ENCODE data around the gene TTN. TPM values are rescaled to one million over a fixed set of nuclear protein-coding genes. Genes with fewer than 3 reads are reported as not detected.

Gene TTN
- total and polyA plus RNA-seq, 10 of the 15 experiments (the other 5 are each of a cell fraction or from before 2014, with no cell fraction given): 0.15 to 9.0 (median 1.8) TPM

GRCh38 chr2:178522950-178523595, 284.1 kb downstream of the TTN start (continued):
- TF ChIP-seq RAD21 (IDR thresholded peaks at IDR 0.05; ENCODE audit: insufficient read depth, low read depth, low read length) (peak; percentile 43), POLR2AphosphoS2 (IDR thresholded peaks at IDR 0.05; ENCODE audit: low read depth, low read length) (peak; percentile 81), MEF2A (IDR thresholded peaks at IDR 0.05; ENCODE audit: insufficient read depth, low read depth, low read length) (no peak), CEBPZ (IDR thresholded peaks at IDR 0.05; ENCODE audit: low read depth, low read length) (no peak), FOXK2 (IDR thresholded peaks at IDR 0.05) (no peak), BRCA1 (IDR thresholded peaks at IDR 0.05; ENCODE audit: low read depth, low read length) (no peak), EZH2 (IDR thresholded peaks at IDR 0.05; ENCODE audit: borderline replicate concordance, control insufficient read depth, low read depth, low read length) (no peak), HDAC2 (IDR thresholded peaks at IDR 0.05) (no peak), SP1 (IDR thresholded peaks at IDR 0.05; ENCODE audit: low read depth, low read length) (peak; percentile 46), HCFC1 (IDR thresholded peaks at IDR 0.05; ENCODE audit: low read length) (peak; percentile 55), PBX3 (IDR thresholded peaks at IDR 0.05; ENCODE audit: insufficient replicate concordance, low read depth, low read length) (no peak), E2F4 (IDR thresholded peaks at IDR 0.05; ENCODE audit: low read depth, low read length) (no peak), CREB1 (IDR thresholded peaks at IDR 0.05; ENCODE audit: low read depth) (peak; percentile 97), ZNF24 (IDR thresholded peaks at IDR 0.05) (no peak), SMARCA5 (IDR thresholded peaks at IDR 0.05) (peak; percentile 72; the same call in 1 of the 2 replicates), MTA2 (IDR thresholded peaks at IDR 0.05; ENCODE audit: low read depth) (peak; percentile 45; the same call in 1 of the 2 replicates), CREM (IDR thresholded peaks at IDR 0.05; ENCODE audit: low read depth) (peak; percentile 97), TAF1 (IDR thresholded peaks at IDR 0.05; ENCODE audit: borderline replicate concordance, low read depth, low read length) (peak; percentile 82), ZNF687 (IDR thresholded peaks at IDR 0.05) (no peak; the same call in 1 of the 2 replicates), YY1 (IDR thresholded peaks at IDR 0.05; ENCODE audit: low read depth, low read length) (peak; percentile 79), RAD51 (IDR thresholded peaks at IDR 0.05) (no peak)

Measured in GM12878 (cell line).